Measurements from ENCODE around the gene ANK2. TPM values are rescaled to one million over a fixed set of nuclear protein-coding genes. Genes with fewer than 3 reads are reported as not detected.

ANK2 gene
- total and polyA plus RNA-seq, 4 donors = 0.32 to 2.2 (median 1.0) TPM

GRCh38 chr4:113332701-113333100 lies 283.2 kb downstream of the ANK2 start:
- Histone ChIP-seq H3K4me1 (ENCODE audit: control insufficient read depth in 4 of 4, insufficient read depth in 4 of 4, low read length in 3 of 4) (no peaks in the 10 kb centered on the region), H3K36me3 (ENCODE audit: control insufficient read depth in 4 of 4, insufficient read depth in 3 of 4, low read depth in 1 of 4, low read length in 3 of 4) (no peaks in the 10 kb centered on the region), H3K27me3 (ENCODE audit: control insufficient read depth in 4 of 4, insufficient read depth in 4 of 4, low read length in 3 of 4) (no peaks in the 10 kb centered on the region), H3K9ac (ENCODE audit: low read depth in 1 of 2, low read length in 2 of 2) (no peak overlapping the region), H3K9me3 (ENCODE audit: control insufficient read depth in 4 of 4, low read length in 3 of 4) (no peaks in the 10 kb centered on the region), H3K27ac (ENCODE audit: low read depth in 1 of 2, low read length in 2 of 2) (no peak overlapping the region), H3K4me3 (ENCODE audit: low read depth in 1 of 3, low read length in 3 of 3) (no peak overlapping the region)
- 89% methylated on average over 5 of the region's 5 CpGs for WGBS
- DNase-seq (ENCODE audit: low spot score) = no peak
- TF ChIP-seq ATF3 (IDR thresholded peaks at IDR 0.05) = no peak
- no peak for TF ChIP-seq HNF4G (IDR thresholded peaks at IDR 0.05)
- TF ChIP-seq EGR1 (IDR thresholded peaks at IDR 0.05; ENCODE audit: low read depth in 2 of 2) = no peak
- TF ChIP-seq GABPA (IDR thresholded peaks at IDR 0.05 in 1 of 2, conservative IDR thresholded peaks at IDR 0.05 in 1 of 2) = no peak
- no peak for TF ChIP-seq FOXA1 (IDR thresholded peaks at IDR 0.05)
- no peak for TF ChIP-seq SP1 (IDR thresholded peaks at IDR 0.05)
- no peak for TF ChIP-seq CTCF (IDR thresholded peaks at IDR 0.05; ENCODE audit: low read depth, low read length, missing input control)
- TF ChIP-seq REST (IDR thresholded peaks at IDR 0.05) = no peak
- no peak for TF ChIP-seq HNF4A (conservative IDR thresholded peaks at IDR 0.05)
- no peak for TF ChIP-seq RXRA (IDR thresholded peaks at IDR 0.05)
- TF ChIP-seq FOXA2 (IDR thresholded peaks at IDR 0.05) = no peak
- TF ChIP-seq TAF1 (conservative IDR thresholded peaks at IDR 0.05) = no peak
- TF ChIP-seq YY1 (IDR thresholded peaks at IDR 0.05) = no peak
- no peak for TF ChIP-seq NR2F2 (IDR thresholded peaks at IDR 0.05)

- H3K27me3 ChIP-seq (ENCODE audit: control insufficient read depth in 4 of 4, insufficient read depth in 4 of 4, low read length in 3 of 4) = no peaks in the 10 kb centered on the region
- DNase-seq (ENCODE audit: low spot score) = no peak
- H3K9ac ChIP-seq (ENCODE audit: low read depth in 1 of 2, low read length in 2 of 2) = no peak overlapping the region
- H3K9me3 ChIP-seq (ENCODE audit: control insufficient read depth in 4 of 4, low read length in 3 of 4) = no peaks in the 10 kb centered on the region
- H3K4me1 ChIP-seq (ENCODE audit: control insufficient read depth in 4 of 4, insufficient read depth in 4 of 4, low read length in 3 of 4) = no peaks in the 10 kb centered on the region
- no peaks in the 10 kb centered on the region for H3K36me3 ChIP-seq (ENCODE audit: control insufficient read depth in 4 of 4, insufficient read depth in 3 of 4, low read depth in 1 of 4, low read length in 3 of 4)
- H3K27ac ChIP-seq (ENCODE audit: low read depth in 1 of 2, low read length in 2 of 2) = no peak overlapping the region
- no peak overlapping the region for H3K4me3 ChIP-seq (ENCODE audit: low read depth in 1 of 3, low read length in 3 of 3)
- WGBS = 91% methylated on average over 10 of the region's 10 CpGs
- TF ChIP-seq RXRA (IDR thresholded peaks at IDR 0.05) (no peak), HNF4A (conservative IDR thresholded peaks at IDR 0.05) (no peak), REST (IDR thresholded peaks at IDR 0.05) (no peak), HNF4G (IDR thresholded peaks at IDR 0.05) (no peak), TAF1 (conservative IDR thresholded peaks at IDR 0.05) (no peak), GABPA (IDR thresholded peaks at IDR 0.05 in 1 of 2, conservative IDR thresholded peaks at IDR 0.05 in 1 of 2) (no peak), FOXA2 (IDR thresholded peaks at IDR 0.05) (no peak), CTCF (IDR thresholded peaks at IDR 0.05; ENCODE audit: low read depth, low read length, missing input control) (no peak), SP1 (IDR thresholded peaks at IDR 0.05) (no peak), JUND (IDR thresholded peaks at IDR 0.05) (no peak), YY1 (IDR thresholded peaks at IDR 0.05) (no peak), FOXA1 (IDR thresholded peaks at IDR 0.05) (no peak), ATF3 (IDR thresholded peaks at IDR 0.05) (no peak), EGR1 (IDR thresholded peaks at IDR 0.05; ENCODE audit: low read depth in 2 of 2) (no peak), NR2F2 (IDR thresholded peaks at IDR 0.05) (no peak), RAD21 (IDR thresholded peaks at IDR 0.05) (no peak)
- TF ChIP-seq, protein P1, sequence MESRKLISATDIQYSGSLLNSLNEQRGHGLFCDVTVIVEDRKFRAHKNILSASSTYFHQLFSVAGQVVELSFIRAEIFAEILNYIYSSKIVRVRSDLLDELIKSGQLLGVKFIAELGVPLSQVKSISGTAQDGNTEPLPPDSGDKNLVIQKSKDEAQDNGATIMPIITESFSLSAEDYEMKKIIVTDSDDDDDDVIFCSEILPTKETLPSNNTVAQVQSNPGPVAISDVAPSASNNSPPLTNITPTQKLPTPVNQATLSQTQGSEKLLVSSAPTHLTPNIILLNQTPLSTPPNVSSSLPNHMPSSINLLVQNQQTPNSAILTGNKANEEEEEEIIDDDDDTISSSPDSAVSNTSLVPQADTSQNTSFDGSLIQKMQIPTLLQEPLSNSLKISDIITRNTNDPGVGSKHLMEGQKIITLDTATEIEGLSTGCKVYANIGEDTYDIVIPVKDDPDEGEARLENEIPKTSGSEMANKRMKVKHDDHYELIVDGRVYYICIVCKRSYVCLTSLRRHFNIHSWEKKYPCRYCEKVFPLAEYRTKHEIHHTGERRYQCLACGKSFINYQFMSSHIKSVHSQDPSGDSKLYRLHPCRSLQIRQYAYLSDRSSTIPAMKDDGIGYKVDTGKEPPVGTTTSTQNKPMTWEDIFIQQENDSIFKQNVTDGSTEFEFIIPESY (IDR thresholded peaks at IDR 0.05) = no peak
Measured at GRCh38 chr4:113335746-113336145, 286.3 kb downstream of the ANK2 start.

Measured in liver (tissue), 9 donors.